ENCODE results near the gene TTLL1.

DNA sequence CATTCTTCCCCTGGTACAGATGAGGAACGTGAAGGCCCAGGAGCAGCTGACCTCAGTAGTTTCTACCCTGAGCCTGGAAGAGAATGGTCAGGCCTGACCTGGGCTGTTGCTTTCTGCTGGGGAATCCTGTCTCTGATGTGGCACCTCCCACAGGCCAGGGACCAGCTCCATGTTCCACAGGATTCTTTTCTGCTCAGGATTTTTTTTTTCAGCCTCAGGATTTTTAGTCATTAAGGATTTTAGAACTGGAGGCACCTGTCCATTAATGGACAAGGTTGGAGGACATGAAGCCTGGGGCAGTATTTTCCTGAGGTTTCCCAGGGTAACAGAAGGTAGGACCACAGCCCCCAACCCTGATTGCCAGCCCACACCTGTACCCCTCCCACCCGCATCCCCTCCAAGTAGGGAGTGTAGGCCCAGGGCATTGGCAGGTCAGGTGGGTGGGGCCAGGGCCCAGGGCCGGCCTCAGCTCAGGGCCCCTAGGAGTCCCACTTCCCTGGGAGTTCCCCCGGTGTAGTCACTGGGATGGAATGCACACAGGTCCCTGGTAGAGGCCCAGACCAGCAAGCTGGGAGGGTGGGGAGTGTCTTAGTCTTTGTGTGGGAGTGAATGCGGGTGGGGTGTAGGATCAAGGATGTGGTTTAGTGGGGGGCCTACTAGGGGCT, 37.4 kb upstream of the TTLL1 start:
- TF ChIP-seq POLR2A (IDR thresholded peaks at IDR 0.05) (no peak), POLR2AphosphoS5 (IDR thresholded peaks at IDR 0.05) (no peak), EP300 (IDR thresholded peaks at IDR 0.05) (no peak)
- TF ChIP-seq, protein P1, sequence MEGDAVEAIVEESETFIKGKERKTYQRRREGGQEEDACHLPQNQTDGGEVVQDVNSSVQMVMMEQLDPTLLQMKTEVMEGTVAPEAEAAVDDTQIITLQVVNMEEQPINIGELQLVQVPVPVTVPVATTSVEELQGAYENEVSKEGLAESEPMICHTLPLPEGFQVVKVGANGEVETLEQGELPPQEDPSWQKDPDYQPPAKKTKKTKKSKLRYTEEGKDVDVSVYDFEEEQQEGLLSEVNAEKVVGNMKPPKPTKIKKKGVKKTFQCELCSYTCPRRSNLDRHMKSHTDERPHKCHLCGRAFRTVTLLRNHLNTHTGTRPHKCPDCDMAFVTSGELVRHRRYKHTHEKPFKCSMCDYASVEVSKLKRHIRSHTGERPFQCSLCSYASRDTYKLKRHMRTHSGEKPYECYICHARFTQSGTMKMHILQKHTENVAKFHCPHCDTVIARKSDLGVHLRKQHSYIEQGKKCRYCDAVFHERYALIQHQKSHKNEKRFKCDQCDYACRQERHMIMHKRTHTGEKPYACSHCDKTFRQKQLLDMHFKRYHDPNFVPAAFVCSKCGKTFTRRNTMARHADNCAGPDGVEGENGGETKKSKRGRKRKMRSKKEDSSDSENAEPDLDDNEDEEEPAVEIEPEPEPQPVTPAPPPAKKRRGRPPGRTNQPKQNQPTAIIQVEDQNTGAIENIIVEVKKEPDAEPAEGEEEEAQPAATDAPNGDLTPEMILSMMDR (IDR thresholded peaks at IDR 0.05) = no peak

All from sigmoid colon (tissue), 4 donors.